ENCODE data around the gene MBNL1.
"Not testable (repeated sequence)": the region's sequence is repeated elsewhere in the genome, so short reads cannot be mapped to it uniquely, and the experiment has no call there.

The MBNL1 gene

DNA sequence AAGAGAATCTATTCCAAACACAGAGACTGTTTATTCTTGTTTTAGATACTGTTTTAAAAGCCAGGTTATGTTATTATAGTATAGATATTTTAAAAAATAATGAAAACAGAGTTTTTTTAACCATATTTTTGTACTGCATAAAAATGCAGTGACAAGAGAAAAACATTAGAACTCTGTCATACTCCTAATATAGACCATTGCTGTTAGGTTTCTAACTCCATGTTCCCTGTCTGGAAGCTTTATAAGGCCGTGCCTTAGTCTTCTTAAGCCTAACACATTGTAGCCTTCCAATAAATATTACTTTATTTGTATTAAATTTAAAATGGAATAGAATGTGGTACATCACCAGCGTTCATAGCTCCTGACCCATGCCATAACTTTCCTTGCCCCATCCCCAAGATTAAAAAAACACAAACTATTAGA lies 53.2 kb downstream of the MBNL1 start:
- no peak for FAIRE-seq

DNA sequence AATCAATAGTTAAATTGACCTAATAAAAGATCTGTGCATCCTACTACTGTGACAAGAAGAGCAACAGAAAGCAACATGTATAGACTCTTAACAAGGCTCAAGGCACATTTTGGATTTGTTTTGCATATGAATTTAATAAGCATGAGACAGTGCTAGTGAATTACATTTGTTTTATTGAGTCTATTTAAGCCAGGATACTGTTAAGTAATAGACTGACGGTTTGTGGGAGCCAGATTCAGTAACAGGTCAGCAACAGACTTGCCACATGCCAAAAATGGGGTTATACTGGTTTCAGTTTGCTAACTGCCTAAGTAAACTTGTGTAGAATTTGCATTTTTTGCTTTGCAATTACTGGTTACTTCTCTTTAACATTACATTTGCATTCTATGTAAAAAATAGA lies 54.0 kb downstream of the MBNL1 start:
- no peak for FAIRE-seq

DNA sequence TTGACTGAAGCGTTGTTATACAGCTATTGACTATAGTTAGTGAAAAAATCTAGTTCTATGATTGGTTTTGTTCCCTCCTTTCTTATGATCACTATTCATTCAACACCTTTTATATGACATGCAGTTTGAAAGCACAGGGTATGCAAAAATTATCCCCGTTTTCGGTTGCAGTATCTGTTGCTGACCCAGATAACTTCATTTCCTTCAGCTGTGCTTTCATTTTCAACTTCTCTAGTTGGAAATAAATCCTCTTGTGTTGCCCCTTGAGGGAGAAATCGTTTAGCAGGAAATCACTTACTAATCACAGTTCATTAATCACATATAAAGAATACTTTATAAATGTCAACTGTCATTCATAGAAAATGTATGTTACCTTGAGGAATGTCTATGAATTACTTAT lies 55.1 kb downstream of the MBNL1 start:
- no peak for FAIRE-seq

DNA sequence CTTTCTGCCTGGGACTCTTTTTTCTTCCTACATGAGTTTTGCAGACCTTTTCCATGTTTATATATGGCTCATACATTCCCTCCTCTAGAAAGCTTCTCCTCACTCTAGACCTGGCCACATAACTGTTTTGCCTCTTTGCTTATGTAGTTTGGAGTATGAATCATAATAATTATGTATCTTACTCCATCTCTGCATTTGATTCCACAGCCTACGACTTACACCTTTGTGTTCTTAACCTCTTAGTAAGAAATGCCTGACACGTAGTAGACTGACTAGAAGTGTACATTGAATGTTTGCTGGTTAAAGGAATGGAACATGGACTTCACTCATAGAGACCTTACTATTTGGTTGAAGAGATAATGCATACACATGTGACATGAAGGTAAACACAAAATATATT lies 56.4 kb downstream of the MBNL1 start:
- no peak for FAIRE-seq

DNA sequence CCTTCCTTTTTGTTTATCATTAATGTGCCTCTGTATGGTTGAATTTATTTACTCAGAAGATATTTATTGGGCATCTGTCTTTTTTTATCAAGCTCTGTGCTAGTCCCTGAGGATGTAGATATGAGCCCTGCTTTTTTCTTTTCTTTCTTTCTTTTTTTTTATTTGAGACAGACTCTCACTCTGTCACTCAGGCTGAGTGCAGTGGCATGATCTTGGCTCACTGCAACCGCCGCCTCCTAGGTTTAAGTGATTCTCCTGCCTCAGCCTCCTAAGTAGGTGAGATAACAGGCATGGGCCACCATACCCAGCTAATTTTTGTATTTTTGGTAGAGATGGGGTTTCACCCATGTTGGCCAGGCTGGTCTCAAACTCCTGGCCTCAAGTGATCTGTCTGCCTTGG lies 58.5 kb downstream of the MBNL1 start:
- FAIRE-seq, result no peak

DNA sequence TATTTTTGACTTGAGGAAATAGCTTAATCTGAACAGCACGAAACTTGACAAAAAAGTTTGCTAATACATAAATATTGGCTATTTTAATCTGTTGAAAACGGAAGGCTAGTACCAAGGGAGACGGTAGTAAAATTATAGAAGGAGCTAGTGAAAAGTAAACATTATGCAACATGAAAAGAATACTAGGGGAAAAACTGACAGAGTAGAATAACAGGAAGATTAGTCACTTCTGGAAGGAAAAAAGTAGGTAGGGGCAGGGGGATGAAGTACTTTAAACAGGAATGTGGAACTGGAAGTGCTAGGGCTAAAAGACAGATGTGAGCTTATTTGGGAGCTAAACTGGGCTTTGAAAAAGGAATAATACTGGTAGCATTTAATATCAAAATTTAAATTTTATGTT lies 60.1 kb downstream of the MBNL1 start:
- FAIRE-seq, result no peak

DNA sequence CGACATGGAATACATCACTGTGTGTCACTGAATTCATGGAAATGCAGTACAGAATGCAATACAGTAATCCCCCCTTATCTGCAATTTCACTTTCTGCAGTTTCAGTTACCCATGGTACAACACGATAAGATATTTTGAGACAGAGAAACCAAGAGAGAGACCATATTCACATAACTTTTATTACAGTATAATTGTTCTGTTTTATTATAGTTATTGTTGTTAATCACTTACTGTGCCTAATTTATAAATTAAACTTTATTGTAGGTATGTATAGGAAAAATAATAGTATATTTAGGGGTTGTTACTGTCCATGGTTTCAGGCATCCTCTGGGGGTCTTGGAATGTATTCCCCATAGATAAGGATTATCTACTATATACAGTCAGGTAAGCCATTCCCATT lies 61.8 kb downstream of the MBNL1 start:
- FAIRE-seq, result no peak

DNA sequence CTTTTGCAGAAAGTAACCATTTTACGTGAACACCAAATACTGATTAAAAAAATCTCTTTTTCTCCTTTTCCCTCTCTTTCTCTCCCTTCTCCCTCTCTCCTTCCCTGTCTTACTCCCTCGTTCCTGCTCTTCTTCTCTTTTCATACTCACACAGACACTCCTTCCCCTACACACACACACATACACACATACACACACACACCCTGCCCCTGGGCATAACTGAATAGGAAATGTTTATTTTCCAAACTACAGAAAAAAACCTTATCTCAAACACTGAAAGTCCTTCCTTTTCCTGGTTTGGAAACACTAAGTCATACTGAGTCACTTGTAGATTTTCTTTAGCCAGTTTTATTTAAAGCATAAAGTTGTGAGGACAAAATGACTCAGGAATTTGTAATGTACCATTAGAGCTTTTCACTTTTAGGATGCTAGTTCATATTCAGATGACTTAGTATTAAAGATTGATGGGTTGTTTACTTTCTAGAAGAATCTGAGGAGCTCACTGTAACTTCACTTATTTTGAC lies 62.4 kb downstream of the MBNL1 start:
- FAIRE-seq, result no peak

DNA sequence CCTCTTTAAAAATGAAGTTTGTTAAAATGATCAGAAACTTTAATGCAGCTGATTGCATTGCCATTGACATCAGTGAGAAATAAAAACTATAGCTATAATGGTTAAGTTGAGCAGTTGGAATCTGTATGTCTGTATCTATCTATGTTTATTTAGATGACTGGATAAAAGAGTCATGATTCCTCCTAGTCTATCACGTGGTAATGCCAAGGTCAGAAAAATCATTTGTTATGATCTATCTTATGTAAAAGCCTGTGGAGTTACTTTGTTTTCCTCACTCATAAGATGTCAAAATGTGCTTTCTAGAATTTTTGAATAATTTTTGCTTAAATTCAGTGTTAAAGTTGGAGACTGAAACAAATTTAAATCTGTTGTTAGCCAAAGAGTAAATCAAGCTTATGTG lies 63.3 kb downstream of the MBNL1 start:
- no peak for FAIRE-seq

DNA sequence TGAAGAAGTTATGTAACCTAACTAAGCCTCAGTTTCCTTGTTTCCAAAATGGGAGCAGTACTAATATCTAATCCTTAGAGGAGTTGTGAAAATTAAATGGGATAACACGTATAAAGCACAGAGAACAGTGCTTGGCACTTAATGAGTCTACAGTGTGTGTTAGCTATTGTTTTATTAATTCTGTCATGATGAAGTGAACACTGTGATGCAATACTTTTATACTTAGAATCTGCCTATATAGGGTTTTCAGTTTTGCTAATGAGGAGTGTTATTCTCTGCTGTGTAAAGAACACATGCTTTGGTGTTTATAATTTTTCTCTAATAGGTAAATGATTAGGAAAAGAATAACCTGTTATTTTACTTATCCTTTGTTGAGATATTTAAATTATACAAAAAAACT lies 65.2 kb downstream of the MBNL1 start:
- FAIRE-seq, result no peak

DNA sequence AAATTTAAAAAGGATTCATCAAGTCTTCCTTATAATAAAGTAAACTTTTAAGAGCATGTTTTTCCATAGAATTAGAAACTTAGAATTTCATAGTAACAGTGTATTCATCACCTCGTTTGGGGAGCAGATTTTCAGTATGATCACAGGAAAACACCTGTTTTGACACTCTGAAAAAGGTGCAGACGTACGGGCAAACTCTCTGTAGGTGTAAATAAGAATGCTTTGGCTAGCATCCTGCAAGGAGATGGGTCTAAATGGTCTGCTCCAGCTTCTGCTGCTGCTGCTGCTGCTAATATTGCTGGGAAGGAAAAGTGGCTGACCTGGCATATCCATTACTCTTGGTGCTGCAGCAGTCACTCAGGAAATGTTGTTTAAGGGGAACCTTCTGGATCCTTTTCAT lies 66.0 kb downstream of the MBNL1 start:
- FAIRE-seq, result no peak

DNA sequence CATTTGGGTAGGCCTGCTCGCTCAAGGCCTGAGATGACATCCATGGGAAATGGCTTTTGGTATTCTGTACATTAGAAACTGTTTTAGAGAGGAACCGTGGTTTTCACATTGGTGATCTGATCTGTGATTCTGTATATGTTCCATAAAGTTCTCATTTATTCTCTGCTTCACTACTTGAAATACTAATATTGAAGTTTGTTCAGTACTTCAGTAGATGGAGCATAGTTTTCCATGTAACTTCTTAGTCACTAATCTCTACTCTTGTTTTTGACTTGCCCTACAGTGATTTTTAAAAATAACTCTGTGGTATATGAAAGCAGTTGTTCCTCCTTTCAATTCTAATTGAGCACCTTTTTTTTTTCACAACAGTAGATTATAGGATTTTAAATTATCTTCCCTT lies 66.5 kb downstream of the MBNL1 start:
- FAIRE-seq, result no peak

DNA sequence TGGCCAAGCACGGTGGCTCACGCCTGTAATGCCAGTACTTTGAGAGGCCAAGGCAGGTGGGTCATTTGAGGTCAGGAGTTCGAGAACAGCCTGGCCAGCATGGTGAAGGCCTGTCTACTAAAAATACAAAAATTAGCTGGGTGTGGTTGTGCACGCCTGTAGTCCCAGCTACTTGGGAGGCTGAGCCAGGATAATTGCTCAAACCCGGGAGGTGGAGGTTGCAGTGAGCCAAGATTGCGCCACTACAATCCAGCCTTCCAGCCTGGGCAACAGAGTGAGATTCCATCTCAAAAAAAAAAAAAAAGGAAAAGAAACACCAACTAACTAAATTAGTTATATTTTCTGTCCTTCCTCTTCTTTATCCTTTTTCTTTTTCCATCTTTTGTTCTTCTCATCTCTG lies 68.6 kb downstream of the MBNL1 start:
- FAIRE-seq, result not testable (repeated sequence)

DNA sequence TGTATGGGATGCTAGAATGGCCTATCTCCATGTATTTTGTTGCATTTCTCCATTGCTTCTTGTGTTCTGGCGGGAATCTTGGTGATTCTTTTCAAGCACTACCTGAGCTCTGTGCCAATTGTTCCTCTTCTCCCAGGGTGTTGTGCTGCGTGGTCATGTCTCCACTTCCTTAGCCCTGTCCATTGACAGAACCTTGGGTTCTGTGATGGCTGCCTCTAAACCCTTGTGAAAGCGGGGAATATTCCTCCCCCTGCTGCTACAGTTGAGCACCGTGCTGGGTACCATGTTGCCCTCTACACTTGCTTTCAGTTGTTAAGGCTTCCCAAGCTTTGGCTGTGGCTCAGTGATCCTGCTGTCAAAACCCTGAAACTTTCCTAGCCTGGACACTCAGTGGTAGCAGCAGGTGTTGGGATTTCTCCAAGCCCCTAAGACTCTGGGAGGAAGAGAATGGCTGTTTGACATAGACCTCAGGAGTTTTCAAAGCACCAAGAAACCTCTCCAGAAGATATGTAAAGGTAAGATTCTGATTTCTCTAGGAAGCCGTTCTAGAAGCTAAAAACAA lies 69.5 kb downstream of the MBNL1 start:
- no peak for FAIRE-seq

DNA sequence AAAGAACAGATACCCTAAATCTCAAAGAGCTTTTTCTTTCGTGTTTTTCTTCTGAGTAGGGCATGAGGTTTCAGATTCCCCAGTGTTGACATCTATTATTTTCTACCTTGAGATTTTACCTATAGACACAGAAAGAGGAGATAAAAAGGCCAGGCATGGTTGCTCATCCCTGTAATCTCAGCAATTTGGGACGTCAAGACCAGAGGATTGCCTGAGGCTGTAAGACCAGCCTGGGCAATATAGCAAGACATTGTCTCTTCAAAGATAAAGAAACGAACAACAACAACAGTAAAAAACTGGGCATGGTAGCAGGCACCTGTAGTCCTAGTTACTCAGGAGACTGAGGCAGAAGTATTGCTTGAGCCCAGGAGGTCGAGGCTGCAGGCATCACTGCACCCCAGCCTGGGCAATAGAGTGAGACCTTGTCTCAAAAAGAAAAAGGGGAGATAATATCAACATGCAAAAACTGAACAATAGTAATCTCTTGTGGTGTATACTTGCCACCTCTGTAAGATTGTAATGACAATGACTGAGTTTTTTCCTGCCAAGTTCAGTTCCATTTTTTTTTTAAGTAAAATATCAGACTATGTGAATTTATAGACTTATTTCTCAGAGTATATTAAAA lies 71.3 kb downstream of the MBNL1 start:
- FAIRE-seq, result no peak

DNA sequence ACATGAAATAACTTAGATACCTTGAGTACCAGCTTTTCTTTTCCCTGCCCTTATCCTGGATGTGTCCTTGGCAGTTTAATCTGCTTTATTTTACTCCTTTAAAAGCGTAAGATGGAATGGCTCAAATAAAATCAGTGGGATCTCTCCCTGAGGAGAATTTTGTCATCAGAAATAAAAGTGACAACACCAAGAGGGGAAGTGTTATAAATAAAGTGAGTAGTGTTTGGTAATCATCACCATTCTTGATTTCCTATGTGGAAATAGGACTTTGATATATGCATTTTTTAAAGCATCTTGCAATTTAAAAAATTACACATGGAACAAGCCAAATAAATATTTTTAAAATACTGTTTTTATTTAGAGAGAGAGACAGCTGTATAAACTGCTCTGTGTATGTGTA lies 76.5 kb downstream of the MBNL1 start:
- no peak for FAIRE-seq

DNA sequence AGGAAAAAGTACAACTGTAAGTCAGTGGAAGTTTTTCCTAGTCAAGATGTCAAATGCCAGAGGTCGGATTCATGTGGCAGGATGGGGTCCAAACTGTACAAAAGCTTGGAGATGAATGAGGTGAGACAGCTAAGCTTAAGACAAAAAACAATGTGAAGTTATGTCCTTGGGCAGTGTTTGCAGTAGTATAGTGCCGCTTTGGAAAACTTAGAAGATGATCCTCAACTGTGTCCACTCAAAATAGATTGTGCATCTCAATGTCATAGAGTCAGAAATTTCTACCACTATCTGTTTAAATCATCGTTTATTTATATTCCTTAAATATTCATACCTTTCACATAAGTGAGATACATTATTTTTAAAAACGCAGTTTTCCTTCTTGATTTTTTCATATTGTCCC lies 77.3 kb downstream of the MBNL1 start:
- FAIRE-seq, result no peak

DNA sequence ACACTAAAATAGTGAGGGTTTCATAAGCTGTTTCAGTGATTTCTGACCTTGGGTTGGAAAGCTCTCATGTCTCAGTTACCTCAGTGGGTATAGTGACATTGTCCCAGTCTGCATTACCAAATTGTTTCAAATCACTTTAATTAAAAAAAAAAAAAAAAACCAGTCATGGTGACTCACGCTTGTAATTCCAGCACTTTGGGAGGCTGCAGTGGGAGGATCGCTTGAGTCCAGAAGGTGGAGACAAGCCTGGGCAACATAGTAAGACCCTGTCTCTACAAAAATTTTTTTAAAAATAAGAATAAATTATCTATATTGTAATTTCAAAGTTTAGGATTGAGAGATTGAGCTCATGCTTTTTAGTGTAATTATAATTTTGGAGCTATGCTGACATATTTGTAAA lies 78.0 kb downstream of the MBNL1 start:
- no peak for FAIRE-seq

DNA sequence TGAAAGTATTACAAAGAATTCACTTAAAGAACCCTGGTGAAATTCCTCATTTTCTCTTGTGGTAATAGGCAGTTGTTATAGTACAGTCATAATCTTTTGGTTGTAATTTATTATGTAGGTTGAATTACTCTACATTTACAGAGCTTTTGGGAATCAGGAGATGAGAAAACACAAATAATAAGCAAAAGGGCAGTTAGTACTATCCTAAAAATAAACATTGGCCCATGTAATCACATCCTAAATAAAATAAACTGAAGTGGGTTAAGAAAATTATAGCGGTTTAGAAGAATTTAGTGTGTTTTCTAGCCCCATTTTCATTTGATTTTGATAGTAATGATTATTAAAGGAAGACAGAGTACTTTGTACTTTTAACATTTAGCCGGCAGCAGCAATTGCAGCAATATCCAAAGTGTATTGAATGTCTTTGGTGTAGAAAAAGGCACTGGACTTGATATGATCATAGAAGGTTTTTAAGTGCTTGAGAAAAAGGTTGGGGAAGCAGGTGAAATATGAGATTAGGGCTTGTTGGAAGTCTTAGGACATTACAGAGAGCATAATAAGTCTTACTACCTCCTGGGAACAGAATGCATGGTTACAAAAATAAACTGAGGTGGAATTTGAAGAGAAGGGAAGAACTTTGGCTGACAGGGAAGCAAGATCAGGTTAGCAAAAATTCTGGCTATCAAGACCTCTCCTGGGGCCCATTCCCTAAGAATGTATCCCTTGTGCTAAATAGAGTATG lies 79.9 kb downstream of the MBNL1 start:
- no peak for FAIRE-seq

DNA sequence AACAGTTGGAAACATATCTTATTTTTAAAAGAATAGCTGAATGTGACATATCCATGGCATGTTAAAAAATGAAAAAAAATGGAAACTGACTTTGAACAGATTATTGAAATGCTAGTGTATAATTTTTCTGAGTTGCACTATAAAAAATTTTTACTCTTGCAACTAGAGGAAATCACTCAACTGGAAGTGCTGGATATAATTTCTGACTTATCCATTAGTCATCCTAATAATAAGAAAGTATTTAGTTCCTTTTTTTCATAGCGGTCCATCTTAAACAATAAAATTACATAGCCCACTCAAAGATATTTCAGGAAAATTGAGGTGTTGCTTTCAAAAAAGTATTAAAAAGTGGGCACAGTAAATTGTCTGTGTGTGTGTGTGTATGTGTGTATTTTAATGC lies 80.7 kb downstream of the MBNL1 start:
- no peak for FAIRE-seq

DNA sequence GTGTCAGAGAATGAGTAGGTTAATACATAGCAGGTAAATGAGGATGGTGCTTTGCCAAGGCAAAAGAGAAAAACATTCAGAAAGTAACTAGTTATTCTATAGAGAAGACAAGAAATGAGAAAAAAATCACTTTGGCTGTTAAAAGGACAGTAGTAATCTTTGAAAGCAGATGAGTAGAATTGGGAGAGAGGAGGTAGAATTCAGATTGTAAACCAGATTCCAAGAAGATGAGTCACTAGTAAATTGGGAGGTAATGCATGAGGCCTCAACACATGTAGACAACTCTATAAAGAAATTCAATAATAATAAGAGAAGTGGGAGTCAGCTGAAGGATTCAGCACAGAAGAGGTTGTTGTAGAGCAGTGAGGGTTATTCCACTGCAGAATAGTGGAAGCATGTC lies 81.4 kb downstream of the MBNL1 start:
- no peak for FAIRE-seq

DNA sequence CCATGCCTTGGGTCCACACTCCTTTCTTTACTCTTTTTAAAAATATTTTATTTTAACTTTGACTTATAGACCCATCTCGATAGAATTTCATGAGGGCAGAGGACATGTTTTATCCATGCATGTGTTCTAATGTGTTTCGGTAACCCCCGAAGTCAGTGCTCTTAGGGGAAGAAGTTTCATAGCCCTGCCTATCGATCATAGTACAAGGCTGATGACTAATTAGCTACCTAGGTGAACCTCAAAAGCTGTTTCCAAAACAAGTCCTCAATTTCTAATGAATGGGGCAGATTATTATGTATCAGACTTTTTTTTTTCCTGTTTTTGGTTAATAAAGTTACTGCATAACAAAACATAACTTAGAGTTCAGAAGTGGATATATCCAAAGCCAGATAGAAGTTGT lies 82.0 kb downstream of the MBNL1 start:
- no peak for FAIRE-seq

DNA sequence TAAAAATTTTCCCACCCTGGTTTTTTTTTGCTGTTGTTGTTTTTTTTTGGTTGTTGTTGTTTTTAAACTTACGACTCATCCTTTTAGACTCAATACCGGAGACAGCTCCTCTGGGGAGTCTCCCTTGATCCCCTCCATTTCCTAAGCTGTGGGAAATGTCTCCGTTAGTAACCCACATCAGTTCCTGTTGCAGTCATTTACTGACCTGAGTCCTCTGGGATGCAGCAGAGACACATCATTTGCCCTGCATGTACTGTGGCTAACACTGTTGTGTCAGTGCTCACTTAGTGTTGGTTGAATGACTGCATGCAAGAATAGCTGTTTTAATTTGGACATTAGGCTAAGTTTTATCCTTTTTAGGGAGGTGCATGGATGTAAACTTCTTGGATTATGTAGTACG lies 83.8 kb downstream of the MBNL1 start:
- FAIRE-seq, result no peak

DNA sequence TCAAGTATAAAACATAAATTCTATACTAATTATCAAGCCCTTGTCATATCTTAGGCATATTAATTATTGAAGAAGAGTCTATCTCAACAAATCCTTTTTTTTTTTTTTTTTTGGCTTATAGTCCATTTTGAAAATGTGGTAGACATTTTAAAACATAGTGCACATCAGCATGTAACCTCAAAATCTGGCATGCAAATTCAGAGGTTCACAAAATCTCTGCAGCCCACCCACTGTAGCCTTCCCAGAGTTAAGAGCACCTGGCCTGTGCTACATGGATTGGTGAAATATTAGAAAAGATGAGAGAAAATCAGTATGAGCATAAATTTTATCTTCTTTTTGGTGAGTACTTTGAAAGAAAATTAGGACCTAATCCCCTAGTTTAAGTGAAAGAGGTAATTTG lies 84.8 kb downstream of the MBNL1 start:
- no peak for FAIRE-seq

Data from G401.6 (cell line).